Suprapubic skin (tissue), 4 donors: Measurements from ENCODE around the gene CADM1.

Experiments used
- CTCF ChIP-seq, 2 donors: fragments of 200-600 bp in 1 of 2; fragments of 450-650 bp in 1 of 2; sonication (generic) in 1 of 2; IDR thresholded peaks; one replicate each; pipeline ENCODE4 v1.5.1; 2016 to 2019; ENCODE audit warnings: antibody characterized with exemption in 2 of 2, mild to moderate bottlenecking in 1 of 2, moderate library complexity in 1 of 2
- EP300 ChIP-seq: sonication (generic); formaldehyde crosslinking; IDR thresholded peaks from one replicate; pipeline ENCODE4 v1.6.1; 2017; ENCODE audit warnings: antibody characterized with exemption
- POLR2A ChIP-seq, 2 donors: fragments of 450-650 bp; IDR thresholded peaks; one replicate each; pipeline ENCODE4 v1.6.1; 2017; ENCODE audit warnings: antibody characterized with exemption in 2 of 2, mild to moderate bottlenecking in 2 of 2, moderate library complexity in 2 of 2
- POLR2AphosphoS5 ChIP-seq, 3 donors: sonication (generic); formaldehyde crosslinking; IDR thresholded peaks; one replicate each; pipeline ENCODE4 v1.6.1; 2017; ENCODE audit warnings: antibody characterized with exemption in 3 of 3

- TF ChIP-seq CTCF (IDR thresholded peaks at IDR 0.05): no peak
- TF ChIP-seq POLR2A (IDR thresholded peaks at IDR 0.05): no peak
- TF ChIP-seq POLR2AphosphoS5 (IDR thresholded peaks at IDR 0.05): no peak
- no peak for TF ChIP-seq EP300
Measured at GRCh38 chr11:115257678-115258077, 246.5 kb downstream of the CADM1 start.
